ENCODE data around the gene CHMP1A.

DNA sequence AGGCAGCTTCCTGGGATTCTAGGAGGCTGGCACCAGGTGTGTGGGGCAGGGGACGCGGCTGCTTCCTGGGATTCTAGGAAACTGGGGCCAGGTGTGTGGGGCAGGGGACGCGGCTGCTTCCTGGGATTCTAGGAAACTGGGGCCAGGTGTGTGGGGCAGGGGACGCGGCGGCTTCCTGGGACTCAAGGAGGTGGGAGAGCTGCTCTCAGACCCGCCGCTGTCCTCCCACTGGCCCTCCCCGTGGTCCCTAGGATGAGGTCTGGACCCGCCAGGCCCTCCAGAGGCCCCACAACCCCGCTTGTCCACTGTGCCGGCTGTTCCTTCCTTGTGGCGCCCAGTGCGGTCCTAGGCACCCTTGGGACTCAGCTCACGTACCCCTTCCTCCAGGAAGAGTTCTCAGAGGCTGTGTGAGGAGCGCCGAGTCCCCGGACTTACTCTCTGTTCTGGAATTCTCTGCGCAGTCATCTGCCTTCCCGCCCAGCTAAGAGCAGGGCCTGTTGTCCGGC is 43.5 kb downstream of the CHMP1A start:
- TF ChIP-seq, protein P1, sequence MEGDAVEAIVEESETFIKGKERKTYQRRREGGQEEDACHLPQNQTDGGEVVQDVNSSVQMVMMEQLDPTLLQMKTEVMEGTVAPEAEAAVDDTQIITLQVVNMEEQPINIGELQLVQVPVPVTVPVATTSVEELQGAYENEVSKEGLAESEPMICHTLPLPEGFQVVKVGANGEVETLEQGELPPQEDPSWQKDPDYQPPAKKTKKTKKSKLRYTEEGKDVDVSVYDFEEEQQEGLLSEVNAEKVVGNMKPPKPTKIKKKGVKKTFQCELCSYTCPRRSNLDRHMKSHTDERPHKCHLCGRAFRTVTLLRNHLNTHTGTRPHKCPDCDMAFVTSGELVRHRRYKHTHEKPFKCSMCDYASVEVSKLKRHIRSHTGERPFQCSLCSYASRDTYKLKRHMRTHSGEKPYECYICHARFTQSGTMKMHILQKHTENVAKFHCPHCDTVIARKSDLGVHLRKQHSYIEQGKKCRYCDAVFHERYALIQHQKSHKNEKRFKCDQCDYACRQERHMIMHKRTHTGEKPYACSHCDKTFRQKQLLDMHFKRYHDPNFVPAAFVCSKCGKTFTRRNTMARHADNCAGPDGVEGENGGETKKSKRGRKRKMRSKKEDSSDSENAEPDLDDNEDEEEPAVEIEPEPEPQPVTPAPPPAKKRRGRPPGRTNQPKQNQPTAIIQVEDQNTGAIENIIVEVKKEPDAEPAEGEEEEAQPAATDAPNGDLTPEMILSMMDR (conservative IDR thresholded peaks at IDR 0.05 in 1 of 2, IDR thresholded peaks at IDR 0.05 in 1 of 2; ENCODE audit: low read depth in 1 of 2, low read length in 2 of 2), result no peak
- no peak for TF ChIP-seq EZH2 (IDR thresholded peaks at IDR 0.05; ENCODE audit: low read length, missing control alignments)
